GM12891 (cell line): ENCODE data around the gene ADARB1.

Experiments used
- POLR2A ChIP-seq: IDR thresholded peaks from 2 replicates; pipeline ENCODE4 v1.6.1; 2011; ENCODE audit warnings: low read depth, low read length, control low read depth
- POLR2AphosphoS5 ChIP-seq: IDR thresholded peaks from 2 replicates; pipeline ENCODE4 v1.6.1; 2011; ENCODE audit warnings: low read depth, low read length, control low read depth
- TAF1 ChIP-seq: IDR thresholded peaks from 2 replicates; pipeline ENCODE4 v1.6.1; 2011; ENCODE audit warnings: low read depth, low read length, control low read depth

GRCh38 chr21:45152265-45152746 is 77.9 kb downstream of the ADARB1 start:
- TF ChIP-seq TAF1 (no peak), POLR2AphosphoS5 (no peak), POLR2A (no peak)
